GOT3 (cell line): ENCODE results near the gene STRIP1.

Experiments used
- DNase-seq: peaks from one replicate; lab custom pipeline; 2025; ENCODE audit warnings: mixed read lengths; lab: John Stamatoyannopoulos, UW

STRIP1 gene

GRCh38 chr1:110034451-110035235 lies at the start of gene STRIP1:
Gene STRIP1 (plus strand): TSS chr1:110034624. CDS start chr1:110034638, 14 bp downstream.
- peak; percentile 39 for DNase-seq

- DNase-seq: no peak
Observed at GRCh38 chr1:109985247-109986053, 49.0 kb upstream of the STRIP1 start.

- no peak for DNase-seq
Observed at GRCh38 chr1:109986054-109986444, 48.4 kb upstream of the STRIP1 start.

- DNase-seq: no peak
Observed at GRCh38 chr1:109988349-109988914, 46.0 kb upstream of the STRIP1 start.

- no peak for DNase-seq
Observed at GRCh38 chr1:109989506-109990301, 44.7 kb upstream of the STRIP1 start.

GRCh38 chr1:109990302-109990653 lies 44.1 kb upstream of the STRIP1 start:
- DNase-seq: no peak

- DNase-seq: no peak
Observed at GRCh38 chr1:109991400-109991925, 43.0 kb upstream of the STRIP1 start.

- no peak for DNase-seq
Observed at GRCh38 chr1:109993885-109994284, 40.5 kb upstream of the STRIP1 start.

- DNase-seq: no peak
Observed at GRCh38 chr1:109994654-109995053, 39.8 kb upstream of the STRIP1 start.

GRCh38 chr1:109995536-109995935 lies 38.9 kb upstream of the STRIP1 start:
- DNase-seq: no peak

GRCh38 chr1:109996476-109996875 lies 37.9 kb upstream of the STRIP1 start:
- DNase-seq: no peak

- DNase-seq: no peak
Observed at GRCh38 chr1:109997204-109997866, 37.1 kb upstream of the STRIP1 start.

GRCh38 chr1:109997867-109998229 lies 36.6 kb upstream of the STRIP1 start:
- DNase-seq: no peak

- no peak for DNase-seq
Observed at GRCh38 chr1:110002695-110003094, 31.7 kb upstream of the STRIP1 start.

GRCh38 chr1:110003747-110004428 lies 30.5 kb upstream of the STRIP1 start:
- DNase-seq: peak; percentile 17

GRCh38 chr1:110004583-110004982 lies 29.8 kb upstream of the STRIP1 start:
- no peak for DNase-seq

GRCh38 chr1:110005971-110006370 lies 28.5 kb upstream of the STRIP1 start:
- DNase-seq: no peak

GRCh38 chr1:110006516-110006915 lies 27.9 kb upstream of the STRIP1 start:
- DNase-seq: no peak

GRCh38 chr1:110007046-110007830 lies 27.2 kb upstream of the STRIP1 start:
- no peak for DNase-seq

GRCh38 chr1:110008971-110009565 lies 25.4 kb upstream of the STRIP1 start:
- no peak for DNase-seq
